Vagina (tissue), 2 donors: Measurements from ENCODE around the gene TP53I11. TPM values are rescaled to one million over a fixed set of nuclear protein-coding genes. Genes with fewer than 3 reads are reported as not detected.
A peak's percentile ranks its signal among the peaks of the same experiment; 100 is the strongest.

Source experiments
- DNase-seq, 2 donors: peaks; one replicate each; pipeline ENCODE4 v3.0.0-alpha.2; 2017; ENCODE audit errors: extremely low spot score in 2 of 2
- H3K27ac ChIP-seq: fragments of 200-600 bp; sonication (generic); one replicate; pipeline ENCODE4 v1.5.1; 2019
- H3K27me3 ChIP-seq: fragments of 200-600 bp; sonication (generic); one replicate; pipeline ENCODE4 v1.5.1; 2019
- H3K36me3 ChIP-seq, 2 donors: fragments of 200-600 bp; sonication (generic); one replicate each; pipeline ENCODE4 v1.5.1; 2017 to 2019
- H3K4me1 ChIP-seq: fragments of 200-600 bp; sonication (generic); one replicate; pipeline ENCODE4 v1.5.1; 2019
- H3K4me3 ChIP-seq, 2 donors: fragments of 200-600 bp; sonication (generic); 1 replicate in 1 of 2; 2 replicates in 1 of 2; pipeline ENCODE4 v1.5.1; 2016 to 2019
- H3K9me3 ChIP-seq: fragments of 200-600 bp; sonication (generic); one replicate; pipeline ENCODE4 v1.5.1; 2019
- POLR2A ChIP-seq, 2 donors: fragments of 450-650 bp; IDR thresholded peaks; one replicate each; pipeline ENCODE4 v1.6.1; 2017; ENCODE audit warnings: antibody characterized with exemption in 2 of 2, mild to moderate bottlenecking in 2 of 2, moderate library complexity in 2 of 2
- POLR2AphosphoS5 ChIP-seq, 2 donors: sonication (generic); formaldehyde crosslinking; IDR thresholded peaks; one replicate each; pipeline ENCODE4 v1.9.0; 2017; ENCODE audit warnings: antibody characterized with exemption in 2 of 2, mild to moderate bottlenecking in 2 of 2, low read depth in 1 of 2; ENCODE audit not compliant: insufficient read depth in 1 of 2
- intact Hi-C: fragments of 100-400 bp; cut with DNase I; formaldehyde crosslinking; loops from one replicate; pipeline ENCODE4 v1.15.1; 2023
- total RNA-seq: library from RNA; depleted of rRNA; stranded (reverse); fragments of >200 nt; gene quantifications from one replicate; pipeline ENCODE4 v1.2.3, GENCODE V29; 2016
- TF ChIP-seq, protein P1 (sequence below), 3 experiments: fragments of 450-650 bp in 2 of 3; fragments of 200-600 bp in 1 of 3; sonication (generic) in 1 of 3; IDR thresholded peaks; one replicate each; pipeline ENCODE4 v1.5.1; 2017 to 2019; ENCODE audit warnings: antibody characterized with exemption in 3 of 3, mild to moderate bottlenecking in 2 of 3, moderate library complexity in 2 of 3

Gene TP53I11
- total RNA-seq, 1 donor from 2014 or later = 50.6 TPM

- no peaks in the 10 kb centered on the region for H3K36me3 ChIP-seq
- intact Hi-C loops = loop anchor here (10.0 kb wide), 1 partner anchor 387 kb away; no protein-coding TSS in a partner anchor
- H3K27me3 ChIP-seq = no peaks in the 10 kb centered on the region
- no peaks in the 10 kb centered on the region for H3K9me3 ChIP-seq
- no peak for DNase-seq
- H3K4me3 ChIP-seq = no peak overlapping the region
- H3K27ac ChIP-seq = no peak overlapping the region
- peaks cover 9% of the 10 kb centered on the region for H3K4me1 ChIP-seq
- TF ChIP-seq, protein P1, sequence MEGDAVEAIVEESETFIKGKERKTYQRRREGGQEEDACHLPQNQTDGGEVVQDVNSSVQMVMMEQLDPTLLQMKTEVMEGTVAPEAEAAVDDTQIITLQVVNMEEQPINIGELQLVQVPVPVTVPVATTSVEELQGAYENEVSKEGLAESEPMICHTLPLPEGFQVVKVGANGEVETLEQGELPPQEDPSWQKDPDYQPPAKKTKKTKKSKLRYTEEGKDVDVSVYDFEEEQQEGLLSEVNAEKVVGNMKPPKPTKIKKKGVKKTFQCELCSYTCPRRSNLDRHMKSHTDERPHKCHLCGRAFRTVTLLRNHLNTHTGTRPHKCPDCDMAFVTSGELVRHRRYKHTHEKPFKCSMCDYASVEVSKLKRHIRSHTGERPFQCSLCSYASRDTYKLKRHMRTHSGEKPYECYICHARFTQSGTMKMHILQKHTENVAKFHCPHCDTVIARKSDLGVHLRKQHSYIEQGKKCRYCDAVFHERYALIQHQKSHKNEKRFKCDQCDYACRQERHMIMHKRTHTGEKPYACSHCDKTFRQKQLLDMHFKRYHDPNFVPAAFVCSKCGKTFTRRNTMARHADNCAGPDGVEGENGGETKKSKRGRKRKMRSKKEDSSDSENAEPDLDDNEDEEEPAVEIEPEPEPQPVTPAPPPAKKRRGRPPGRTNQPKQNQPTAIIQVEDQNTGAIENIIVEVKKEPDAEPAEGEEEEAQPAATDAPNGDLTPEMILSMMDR (IDR thresholded peaks at IDR 0.05) = no peak
- TF ChIP-seq POLR2AphosphoS5 (IDR thresholded peaks at IDR 0.05; ENCODE audit: insufficient read depth in 1 of 2, low read depth in 1 of 2) (no peak), POLR2A (IDR thresholded peaks at IDR 0.05) (no peak)
Measured at GRCh38 chr11:44948155-44948554, 2.5 kb downstream of the TP53I11 start.

- Histone ChIP-seq H3K4me3 (no peak overlapping the region), H3K27me3 (no peaks in the 10 kb centered on the region), H3K27ac (no peak overlapping the region), H3K9me3 (no peaks in the 10 kb centered on the region), H3K36me3 (no peaks in the 10 kb centered on the region), H3K4me1 (peaks cover 17% of the 10 kb centered on the region)
- TF ChIP-seq, protein P1 (IDR thresholded peaks at IDR 0.05) = no peak
- TF ChIP-seq POLR2AphosphoS5 (IDR thresholded peaks at IDR 0.05; ENCODE audit: insufficient read depth in 1 of 2, low read depth in 1 of 2) (no peak), POLR2A (IDR thresholded peaks at IDR 0.05) (no peak)
- no peak for DNase-seq
- intact Hi-C loops = loop anchor here (10.0 kb wide), 1 partner anchor 388 kb away; no protein-coding TSS in a partner anchor
Measured at GRCh38 chr11:44947114-44947513, 3.6 kb downstream of the TP53I11 start.

DNA sequence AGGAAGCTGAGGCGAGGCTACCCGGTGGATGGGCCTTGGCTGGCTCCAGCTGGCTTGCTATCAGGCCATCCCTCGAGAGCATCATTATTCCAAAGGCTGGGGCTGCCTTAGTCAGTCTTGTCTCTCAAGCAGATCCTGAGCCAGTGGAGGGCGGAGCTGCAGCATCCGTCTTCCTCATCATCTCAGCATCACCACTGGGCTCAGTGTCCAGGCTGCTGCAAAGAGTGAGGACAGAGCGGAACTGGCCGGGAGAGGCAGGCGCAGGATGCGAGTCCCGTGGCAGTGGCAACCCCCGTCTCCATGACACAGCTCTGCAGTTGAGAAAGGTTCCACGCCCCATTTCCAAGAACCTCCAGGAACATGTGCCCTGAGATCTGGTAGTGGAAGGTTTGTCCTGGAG, 4.4 kb downstream of the TP53I11 start:
- TF ChIP-seq POLR2A (IDR thresholded peaks at IDR 0.05) (no peak), POLR2AphosphoS5 (IDR thresholded peaks at IDR 0.05; ENCODE audit: insufficient read depth in 1 of 2, low read depth in 1 of 2) (no peak)
- TF ChIP-seq, protein P1 (IDR thresholded peaks at IDR 0.05) = no peak
- Histone ChIP-seq H3K4me3 (no peak overlapping the region), H3K4me1 (peaks cover 21% of the 10 kb centered on the region), H3K27me3 (no peaks in the 10 kb centered on the region), H3K9me3 (no peaks in the 10 kb centered on the region), H3K27ac (no peak overlapping the region), H3K36me3 (no peaks in the 10 kb centered on the region)
- peak in 1 of 2 donors; percentile 93 for DNase-seq
- intact Hi-C loops = loop anchor here (10.0 kb wide), 1 partner anchor 389 kb away; no protein-coding TSS in a partner anchor

GRCh38 chr11:44945666-44946065, 5.0 kb downstream of the TP53I11 start:
- Histone ChIP-seq H3K27ac (no peak overlapping the region), H3K4me1 (peaks cover 27% of the 10 kb centered on the region), H3K36me3 (no peaks in the 10 kb centered on the region), H3K9me3 (no peaks in the 10 kb centered on the region), H3K27me3 (no peaks in the 10 kb centered on the region), H3K4me3 (no peak overlapping the region)
- TF ChIP-seq, protein P1 (IDR thresholded peaks at IDR 0.05) = no peak
- TF ChIP-seq POLR2A (IDR thresholded peaks at IDR 0.05) (no peak), POLR2AphosphoS5 (IDR thresholded peaks at IDR 0.05; ENCODE audit: insufficient read depth in 1 of 2, low read depth in 1 of 2) (no peak)
- intact Hi-C loops = loop anchor here (10.0 kb wide), 1 partner anchor 389 kb away; no protein-coding TSS in a partner anchor
- DNase-seq = no peak

DNA sequence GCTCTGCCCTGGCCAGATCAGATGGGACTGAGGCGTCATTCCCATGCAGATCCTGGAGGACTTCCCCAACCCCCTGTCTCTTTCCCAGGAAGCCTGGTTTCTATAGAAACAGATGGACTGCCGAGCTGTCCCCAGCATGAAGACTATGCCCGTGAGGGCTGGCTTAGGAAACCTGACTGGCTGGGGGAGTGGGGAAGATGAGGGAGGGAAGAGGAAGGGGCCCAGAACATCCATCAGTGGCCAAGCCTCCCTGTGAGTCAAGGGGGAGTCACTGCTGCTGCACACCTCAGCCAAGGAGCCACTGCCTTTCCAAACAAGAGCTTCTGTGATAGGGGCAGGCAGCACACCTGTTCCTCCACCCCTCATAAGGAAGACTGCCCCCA, 5.8 kb downstream of the TP53I11 start:
- no peak for TF ChIP-seq POLR2A (IDR thresholded peaks at IDR 0.05)
- TF ChIP-seq, protein P1 (IDR thresholded peaks at IDR 0.05) = no peak
- TF ChIP-seq POLR2AphosphoS5 (IDR thresholded peaks at IDR 0.05; ENCODE audit: insufficient read depth in 1 of 2, low read depth in 1 of 2) = no peak
- no peak overlapping the region for H3K4me3 ChIP-seq
- H3K27ac ChIP-seq = no peak overlapping the region
- H3K36me3 ChIP-seq = no peaks in the 10 kb centered on the region
- intact Hi-C loops = loop anchor here (10.0 kb wide), 1 partner anchor 390 kb away; no protein-coding TSS in a partner anchor
- H3K27me3 ChIP-seq = no peaks in the 10 kb centered on the region
- no peak for DNase-seq
- H3K9me3 ChIP-seq = no peaks in the 10 kb centered on the region
- peaks cover 30% of the 10 kb centered on the region for H3K4me1 ChIP-seq
